SK-N-SH treated with all-trans-retinoic acid at 6 μM for 48 hours (cell line): ENCODE measurements around the gene BCL10.

Source experiments
- ATAC-seq: fragments of 200-7000 bp; cut with Tn5 transposase; 3 replicates; pipeline ENCODE4 v1.9.1; 2020; ENCODE audit warnings: mild to moderate bottlenecking, moderate library complexity
- ARNTL ChIP-seq: fragments of 450-650 bp; formaldehyde crosslinking; IDR thresholded peaks from 2 replicates; pipeline ENCODE4 v1.5.0; 2020; ENCODE audit warnings: low read depth, mild to moderate bottlenecking, moderate library complexity, borderline replicate concordance
- CREB5 ChIP-seq: fragments of 250-450 bp; sonication (Bioruptor Pico); IDR thresholded peaks from 2 replicates; pipeline ENCODE4 v1.5.1; 2020; ENCODE audit warnings: low read depth, mild to moderate bottlenecking, moderate library complexity
- CSDC2 ChIP-seq: fragments of 250-450 bp; sonication (Bioruptor Pico); IDR thresholded peaks from 2 replicates; pipeline ENCODE4 v1.5.0; 2020; ENCODE audit warnings: mild to moderate bottlenecking, moderate library complexity
- CSRNP3 ChIP-seq: fragments of 250-450 bp; sonication (Bioruptor Pico); IDR thresholded peaks from 2 replicates; pipeline ENCODE4 v1.5.1; 2021; ENCODE audit warnings: mild to moderate bottlenecking, moderate library complexity
- GLIS3 ChIP-seq: fragments of 250-450 bp; sonication (Bioruptor Pico); IDR thresholded peaks from 2 replicates; pipeline ENCODE4 v1.5.0; 2020; ENCODE audit warnings: mild to moderate bottlenecking, moderate library complexity
- OSR1 ChIP-seq: fragments of 250-450 bp; sonication (Bioruptor Pico); IDR thresholded peaks from 2 replicates; pipeline ENCODE4 v1.8.0; 2022; ENCODE audit warnings: moderate library complexity, mild to moderate bottlenecking, inconsistent platforms
- PATZ1 ChIP-seq: fragments of 250-450 bp; sonication (Bioruptor Pico); IDR thresholded peaks from 2 replicates; pipeline ENCODE4 v1.8.0; 2020; ENCODE audit warnings: mild to moderate bottlenecking, moderate library complexity, borderline replicate concordance
- POU6F1 ChIP-seq: fragments of 250-450 bp; sonication (Bioruptor Pico); IDR thresholded peaks from 2 replicates; pipeline ENCODE4 v1.8.0; 2021; ENCODE audit warnings: low read depth, mild to moderate bottlenecking, moderate library complexity, borderline replicate concordance
- PPARA ChIP-seq: fragments of 250-450 bp; sonication (Bioruptor Pico); IDR thresholded peaks from 2 replicates; pipeline ENCODE4 v1.5.0; 2020; ENCODE audit warnings: mild to moderate bottlenecking, borderline replicate concordance
- RARB ChIP-seq: fragments of 250-450 bp; sonication (Bioruptor Pico); IDR thresholded peaks from 2 replicates; pipeline ENCODE4 v1.8.0; 2021; ENCODE audit warnings: mild to moderate bottlenecking, moderate library complexity
- TCF4 ChIP-seq: fragments of 250-450 bp; sonication (Bioruptor Pico); IDR thresholded peaks from 2 replicates; pipeline ENCODE4 v1.8.0; 2021; ENCODE audit warnings: mild to moderate bottlenecking, moderate library complexity, borderline replicate concordance
- TOX ChIP-seq: fragments of 250-450 bp; sonication (Bioruptor Pico); IDR thresholded peaks from 2 replicates; pipeline ENCODE4 v1.8.0; 2021; ENCODE audit warnings: mild to moderate bottlenecking, moderate library complexity, borderline replicate concordance
- ZC3H10 ChIP-seq: fragments of 250-450 bp; sonication (Bioruptor Pico); IDR thresholded peaks from 2 replicates; pipeline ENCODE4 v1.5.1; 2021; ENCODE audit warnings: mild to moderate bottlenecking, moderate library complexity
- ZFP3 ChIP-seq: fragments of 250-450 bp; sonication (Bioruptor Pico); IDR thresholded peaks from 2 replicates; pipeline ENCODE4 v1.5.0; 2020; ENCODE audit warnings: mild to moderate bottlenecking, moderate library complexity
- ZNF70 ChIP-seq: fragments of 450-650 bp; formaldehyde crosslinking; IDR thresholded peaks from 2 replicates; pipeline ENCODE4 v1.5.0; 2020; ENCODE audit warnings: mild to moderate bottlenecking, moderate library complexity
- ZNF8 ChIP-seq: fragments of 450-650 bp; formaldehyde crosslinking; IDR thresholded peaks from 2 replicates; pipeline ENCODE4 v1.5.0; 2020; ENCODE audit warnings: mild to moderate bottlenecking, moderate library complexity
- TF ChIP-seq, protein P1 (sequence below): fragments of 250-450 bp; sonication (Bioruptor Pico); IDR thresholded peaks from 2 replicates; pipeline ENCODE4 v1.5.0; 2020; ENCODE audit warnings: mild to moderate bottlenecking, moderate library complexity

BCL10 gene

GRCh38 chr1:85220756-85221201 is 55.7 kb downstream of the BCL10 start:
- no peak for ATAC-seq
- TF ChIP-seq TOX (CRISPR knock-in tag) (no peak), CSRNP3 (no peak), POU6F1 (CRISPR knock-in tag) (no peak), GLIS3 (CRISPR knock-in tag) (no peak)

GRCh38 chr1:85219853-85220610 is 56.4 kb downstream of the BCL10 start:
- ATAC-seq, result no peak
- TF ChIP-seq TCF4 (CRISPR knock-in tag), result no peak
- TF ChIP-seq ZC3H10 (CRISPR knock-in tag), result no peak
- TF ChIP-seq GLIS3 (CRISPR knock-in tag), result no peak
- TF ChIP-seq CREB5 (CRISPR knock-in tag), result no peak
- TF ChIP-seq RARB (CRISPR knock-in tag), result no peak

DNA sequence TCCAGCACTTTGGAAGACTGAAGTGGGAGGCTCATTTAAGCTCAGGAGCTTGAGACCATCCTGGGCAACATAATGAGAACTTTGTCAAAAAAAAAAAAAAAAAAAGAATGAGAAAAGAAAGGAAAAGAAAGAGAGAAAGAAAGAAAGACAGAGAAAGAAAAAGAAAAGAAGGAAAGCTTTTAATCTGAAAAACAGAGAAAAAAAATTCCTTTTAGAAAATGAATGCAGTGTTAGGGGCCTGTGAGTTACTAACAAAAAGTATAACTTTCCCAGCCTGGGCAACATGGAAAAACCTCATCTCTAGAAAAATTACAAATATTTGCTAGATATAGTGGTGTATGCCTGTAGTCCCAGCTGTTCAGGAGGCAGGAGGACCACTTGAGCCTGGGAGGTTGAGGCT is 59.7 kb downstream of the BCL10 start:
- no peak for TF ChIP-seq ZNF8 (CRISPR knock-in tag)
- no peak for TF ChIP-seq PPARA (CRISPR knock-in tag)
- TF ChIP-seq ZFP3 (CRISPR knock-in tag), result no peak
- no peak for TF ChIP-seq ARNTL (CRISPR knock-in tag)
- TF ChIP-seq CSRNP3, result no peak
- no peak for TF ChIP-seq ZNF70 (CRISPR knock-in tag)
- TF ChIP-seq ZC3H10 (CRISPR knock-in tag), result no peak
- TF ChIP-seq, protein P1, sequence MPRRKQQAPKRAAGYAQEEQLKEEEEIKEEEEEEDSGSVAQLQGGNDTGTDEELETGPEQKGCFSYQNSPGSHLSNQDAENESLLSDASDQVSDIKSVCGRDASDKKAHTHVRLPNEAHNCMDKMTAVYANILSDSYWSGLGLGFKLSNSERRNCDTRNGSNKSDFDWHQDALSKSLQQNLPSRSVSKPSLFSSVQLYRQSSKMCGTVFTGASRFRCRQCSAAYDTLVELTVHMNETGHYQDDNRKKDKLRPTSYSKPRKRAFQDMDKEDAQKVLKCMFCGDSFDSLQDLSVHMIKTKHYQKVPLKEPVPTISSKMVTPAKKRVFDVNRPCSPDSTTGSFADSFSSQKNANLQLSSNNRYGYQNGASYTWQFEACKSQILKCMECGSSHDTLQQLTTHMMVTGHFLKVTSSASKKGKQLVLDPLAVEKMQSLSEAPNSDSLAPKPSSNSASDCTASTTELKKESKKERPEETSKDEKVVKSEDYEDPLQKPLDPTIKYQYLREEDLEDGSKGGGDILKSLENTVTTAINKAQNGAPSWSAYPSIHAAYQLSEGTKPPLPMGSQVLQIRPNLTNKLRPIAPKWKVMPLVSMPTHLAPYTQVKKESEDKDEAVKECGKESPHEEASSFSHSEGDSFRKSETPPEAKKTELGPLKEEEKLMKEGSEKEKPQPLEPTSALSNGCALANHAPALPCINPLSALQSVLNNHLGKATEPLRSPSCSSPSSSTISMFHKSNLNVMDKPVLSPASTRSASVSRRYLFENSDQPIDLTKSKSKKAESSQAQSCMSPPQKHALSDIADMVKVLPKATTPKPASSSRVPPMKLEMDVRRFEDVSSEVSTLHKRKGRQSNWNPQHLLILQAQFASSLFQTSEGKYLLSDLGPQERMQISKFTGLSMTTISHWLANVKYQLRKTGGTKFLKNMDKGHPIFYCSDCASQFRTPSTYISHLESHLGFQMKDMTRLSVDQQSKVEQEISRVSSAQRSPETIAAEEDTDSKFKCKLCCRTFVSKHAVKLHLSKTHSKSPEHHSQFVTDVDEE, result no peak
- TF ChIP-seq OSR1 (CRISPR knock-in tag), result no peak
- no peak for TF ChIP-seq CSDC2 (CRISPR knock-in tag)
- TF ChIP-seq TCF4 (CRISPR knock-in tag), result no peak
- TF ChIP-seq TOX (CRISPR knock-in tag), result no peak
- TF ChIP-seq RARB (CRISPR knock-in tag), result no peak
- no peak for TF ChIP-seq CREB5 (CRISPR knock-in tag)
- no peak for TF ChIP-seq GLIS3 (CRISPR knock-in tag)
- no peak for TF ChIP-seq PATZ1 (CRISPR knock-in tag)
- ATAC-seq, result no peak
